ENCODE measurements around the gene ARVCF.
A peak's percentile ranks its signal among the peaks of the same experiment; 100 is the strongest.

- TF ChIP-seq REST (IDR thresholded peaks at IDR 0.05; ENCODE audit: insufficient read depth in 1 of 2, low read depth in 2 of 2, low read length in 2 of 2) (0 out of 4 replicates have a peak, but pooled peaks of 1 of the 2 experiments have one; percentile 25), POLR2AphosphoS5 (IDR thresholded peaks at IDR 0.05; ENCODE audit: low read depth, low read length) (peak; percentile 72), TAF1 (IDR thresholded peaks at IDR 0.05; ENCODE audit: borderline replicate concordance, insufficient read depth, low read length) (peak; percentile 85; the same call in 1 of the 2 replicates), SIN3A (IDR thresholded peaks at IDR 0.05; ENCODE audit: borderline replicate concordance, insufficient read depth, low read length) (peak; percentile 9; the same call in 1 of the 2 replicates)
Observed at GRCh38 chr22:19941365-19942082, 75.1 kb downstream of the ARVCF start, which contains the start of the genes COMT and TXNRD2.

All from PFSK-1 (cell line).